OCI-LY3 (cell line): Measurements from ENCODE around the gene SLC26A5.

Experiments used
- H2AFZ ChIP-seq: fragments of 200-600, 300-600 bp; shearing (Covaris generic); 2 replicates; pipeline ENCODE4 v1.6.0; 2014; ENCODE audit warnings: antibody characterized with exemption, low read depth, low read length
- H3K27ac ChIP-seq: fragments of 200-600, 300-600 bp; sonication (generic); 2 replicates; pipeline ENCODE4 v1.5.1; 2014; ENCODE audit warnings: mild to moderate bottlenecking, low read length, moderate library complexity, mixed read lengths
- H3K27me3 ChIP-seq: fragments of 200-600, 300-600 bp; sonication (generic); 2 replicates; pipeline ENCODE4 v1.6.1; 2014; ENCODE audit warnings: low read depth, low read length, mixed read lengths
- H3K36me3 ChIP-seq: fragments of 200-600, 300-600 bp; sonication (generic); replicated peaks from 2 replicates; pipeline ENCODE3; 2014; ENCODE audit warnings: low read depth, low read length, mixed read lengths
- H3K4me1 ChIP-seq: fragments of 300-600, 200-600 bp; sonication (generic); 2 replicates; pipeline ENCODE4 v1.6.1; 2014; ENCODE audit warnings: low read length, mixed read lengths
- H3K4me2 ChIP-seq: fragments of 200-600, 300-600 bp; sonication (generic); 2 replicates; pipeline ENCODE4 v1.6.1; 2014; ENCODE audit warnings: low read length, mixed read lengths
- H3K4me3 ChIP-seq: fragments of 300-600, 200-600 bp; sonication (generic); 2 replicates; pipeline ENCODE4 v1.5.1; 2014; ENCODE audit warnings: antibody characterized with exemption, mild to moderate bottlenecking, low read length, moderate library complexity
- H3K79me2 ChIP-seq: fragments of 300-600, 200-600 bp; shearing (Covaris generic); 2 replicates; pipeline ENCODE4 v1.6.1; 2014; ENCODE audit warnings: mild to moderate bottlenecking, low read length, mixed read lengths
- H3K9ac ChIP-seq: fragments of 300-600, 200-600 bp; shearing (Covaris generic); 2 replicates; pipeline ENCODE4 v1.6.0; 2014; ENCODE audit warnings: mild to moderate bottlenecking, low read length, moderate library complexity
- H3K9me3 ChIP-seq: fragments of 200-600, 300-600 bp; shearing (Covaris generic); 2 replicates; pipeline ENCODE4 v1.6.1; 2014; ENCODE audit warnings: low read length, mixed read lengths; ENCODE audit not compliant: insufficient read depth
- H4K20me1 ChIP-seq: fragments of 200-600, 300-600 bp; sonication (generic); 2 replicates; pipeline ENCODE4 v1.6.1; 2016; ENCODE audit warnings: low read length, mixed read lengths; ENCODE audit not compliant: insufficient read depth
- EZH2phosphoT487 ChIP-seq: fragments of 200-600 bp; shearing (Covaris generic); IDR thresholded peaks from 2 replicates; pipeline ENCODE4 v1.6.1; 2018; ENCODE audit warnings: antibody characterized with exemption, mixed run types, low read depth
- TF ChIP-seq, protein P1 (sequence below): fragments of 200-600, 300-600 bp; sonication (generic); IDR thresholded peaks from 2 replicates; pipeline ENCODE4 v1.5.1; 2014; ENCODE audit warnings: antibody characterized with exemption, low read length, low read depth

Gene SLC26A5

DNA sequence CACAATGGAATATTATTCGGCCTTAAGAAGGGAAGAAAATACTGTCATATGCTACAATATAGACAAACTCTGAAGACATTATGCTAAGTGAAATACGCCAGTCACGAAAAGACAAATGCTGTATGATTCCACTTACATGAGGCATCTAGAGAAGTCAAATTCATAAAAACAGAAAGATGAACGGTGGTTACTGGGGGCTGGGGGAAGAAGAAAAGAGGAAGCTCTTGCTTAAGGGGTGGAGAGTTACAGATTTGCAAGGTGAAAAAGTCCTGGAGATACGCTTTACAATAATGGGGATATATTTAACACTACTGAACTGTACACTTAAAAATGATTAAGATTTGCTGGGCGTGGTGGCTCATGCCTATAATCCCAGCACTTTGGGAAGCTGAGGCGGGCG, 49.5 kb downstream of the SLC26A5 start:
- Histone ChIP-seq H3K9me3 (no peaks in the 10 kb centered on the region), H2AFZ (no peak overlapping the region), H3K4me3 (no peak overlapping the region), H3K4me2 (no peak overlapping the region), H4K20me1 (no peaks in the 10 kb centered on the region), H3K36me3 (no peaks in the 10 kb centered on the region), H3K27me3 (no peaks in the 10 kb centered on the region), H3K27ac (no peak overlapping the region), H3K4me1 (no peaks in the 10 kb centered on the region), H3K79me2 (no peaks in the 10 kb centered on the region), H3K9ac (no peak overlapping the region)
- no peak for TF ChIP-seq EZH2phosphoT487
- TF ChIP-seq, protein P1, sequence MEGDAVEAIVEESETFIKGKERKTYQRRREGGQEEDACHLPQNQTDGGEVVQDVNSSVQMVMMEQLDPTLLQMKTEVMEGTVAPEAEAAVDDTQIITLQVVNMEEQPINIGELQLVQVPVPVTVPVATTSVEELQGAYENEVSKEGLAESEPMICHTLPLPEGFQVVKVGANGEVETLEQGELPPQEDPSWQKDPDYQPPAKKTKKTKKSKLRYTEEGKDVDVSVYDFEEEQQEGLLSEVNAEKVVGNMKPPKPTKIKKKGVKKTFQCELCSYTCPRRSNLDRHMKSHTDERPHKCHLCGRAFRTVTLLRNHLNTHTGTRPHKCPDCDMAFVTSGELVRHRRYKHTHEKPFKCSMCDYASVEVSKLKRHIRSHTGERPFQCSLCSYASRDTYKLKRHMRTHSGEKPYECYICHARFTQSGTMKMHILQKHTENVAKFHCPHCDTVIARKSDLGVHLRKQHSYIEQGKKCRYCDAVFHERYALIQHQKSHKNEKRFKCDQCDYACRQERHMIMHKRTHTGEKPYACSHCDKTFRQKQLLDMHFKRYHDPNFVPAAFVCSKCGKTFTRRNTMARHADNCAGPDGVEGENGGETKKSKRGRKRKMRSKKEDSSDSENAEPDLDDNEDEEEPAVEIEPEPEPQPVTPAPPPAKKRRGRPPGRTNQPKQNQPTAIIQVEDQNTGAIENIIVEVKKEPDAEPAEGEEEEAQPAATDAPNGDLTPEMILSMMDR, result no peak

DNA sequence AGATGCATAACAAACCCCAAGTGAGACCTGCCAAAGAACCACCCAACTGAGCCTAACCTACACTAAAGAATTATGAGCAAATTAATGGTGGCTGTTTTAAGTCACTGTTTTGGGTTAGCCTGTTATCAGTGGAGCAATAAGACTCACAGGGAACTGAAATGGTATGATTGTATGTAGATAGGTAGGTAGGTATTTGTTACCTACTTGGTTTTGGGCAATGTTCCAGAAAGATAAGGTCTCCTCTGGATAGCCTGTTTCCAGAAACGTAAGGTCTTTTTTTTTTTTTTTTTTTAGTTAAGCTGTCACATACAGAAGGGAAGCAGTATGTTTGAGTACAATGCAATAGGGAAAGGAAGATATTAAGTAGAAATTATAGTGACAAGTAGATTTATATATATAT, 50.9 kb downstream of the SLC26A5 start:
- Histone ChIP-seq H3K4me3 (no peak overlapping the region), H3K4me2 (no peak overlapping the region), H3K27ac (no peak overlapping the region), H4K20me1 (no peaks in the 10 kb centered on the region), H3K36me3 (no peaks in the 10 kb centered on the region), H3K27me3 (0 out of 2 replicates have a peak, but pooled peaks cover 2% of the 10 kb centered on the region), H3K9me3 (no peaks in the 10 kb centered on the region), H2AFZ (no peak overlapping the region), H3K79me2 (no peaks in the 10 kb centered on the region), H3K4me1 (no peaks in the 10 kb centered on the region), H3K9ac (no peak overlapping the region)
- TF ChIP-seq, protein P1, result no peak
- TF ChIP-seq EZH2phosphoT487, result no peak

DNA sequence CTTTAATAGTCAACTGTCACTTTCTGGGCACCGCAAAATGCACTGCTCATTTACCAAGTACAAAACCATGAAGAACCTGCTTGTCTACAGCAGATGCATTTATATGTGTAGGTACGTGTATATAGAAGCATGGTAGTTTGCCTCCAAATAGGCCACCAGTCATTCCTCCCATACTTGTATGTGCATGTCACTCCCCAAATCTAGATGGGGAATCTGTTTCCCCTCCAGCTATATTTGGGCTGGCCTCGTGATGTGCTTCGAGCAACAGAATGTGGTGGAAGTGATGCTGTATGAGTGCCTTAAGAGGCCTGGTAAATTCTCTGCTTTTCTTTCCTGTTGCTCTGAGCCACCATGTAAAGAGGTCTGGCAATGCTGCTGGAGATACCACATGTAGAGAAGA, 51.4 kb downstream of the SLC26A5 start:
- Histone ChIP-seq H3K27ac (no peak overlapping the region), H3K9ac (no peak overlapping the region), H3K4me2 (no peak overlapping the region), H3K79me2 (no peaks in the 10 kb centered on the region), H4K20me1 (no peaks in the 10 kb centered on the region), H2AFZ (no peak overlapping the region), H3K27me3 (0 out of 2 replicates have a peak, but pooled peaks cover 2% of the 10 kb centered on the region), H3K9me3 (no peaks in the 10 kb centered on the region), H3K4me1 (no peaks in the 10 kb centered on the region), H3K36me3 (no peaks in the 10 kb centered on the region), H3K4me3 (no peak overlapping the region)
- TF ChIP-seq, protein P1, result no peak
- TF ChIP-seq EZH2phosphoT487, result no peak

DNA sequence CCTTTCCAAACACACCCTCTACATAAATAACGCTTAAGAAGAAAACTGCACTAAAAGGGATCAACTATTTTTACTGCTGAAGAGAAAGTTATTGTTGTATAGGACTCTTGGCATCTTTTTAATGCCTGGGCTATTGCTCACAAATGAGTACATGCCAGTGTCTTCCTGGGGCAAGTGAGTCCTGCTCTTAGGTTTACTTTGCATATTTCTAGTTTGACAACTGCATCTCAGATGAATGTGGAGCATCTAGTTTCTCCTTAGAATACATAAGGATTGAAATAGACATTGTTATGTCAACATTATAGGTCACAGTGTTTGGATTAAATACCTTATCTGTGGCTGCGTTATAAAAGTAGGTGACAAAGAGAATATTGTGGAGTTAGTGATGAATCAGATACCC, 54.0 kb downstream of the SLC26A5 start:
- Histone ChIP-seq H2AFZ (no peak overlapping the region), H3K4me2 (no peak overlapping the region), H3K4me3 (no peak overlapping the region)

More for the DNA sequence above, 54.0 kb downstream of the SLC26A5 start:
- no peak overlapping the region for H3K27ac ChIP-seq
- TF ChIP-seq, protein P1, result no peak
- no peak for TF ChIP-seq EZH2phosphoT487
- no peak overlapping the region for H3K9ac ChIP-seq
- H3K79me2 ChIP-seq, result no peaks in the 10 kb centered on the region
- peaks cover 4% of the 10 kb centered on the region for H3K4me1 ChIP-seq
- H4K20me1 ChIP-seq, result no peaks in the 10 kb centered on the region
- 0 out of 2 replicates have a peak, but pooled peaks cover 2% of the 10 kb centered on the region for H3K27me3 ChIP-seq
- no peaks in the 10 kb centered on the region for H3K36me3 ChIP-seq
- no peaks in the 10 kb centered on the region for H3K9me3 ChIP-seq
